CD4-positive, alpha-beta T cell treated with Interferon gamma for 1 hour (primary cell): ENCODE data around the gene SLC35F1.
"Not testable (repeated sequence)": the region's sequence is repeated elsewhere in the genome, so short reads cannot be mapped to it uniquely, and the experiment has no call there.

ENCODE experiments used
- DNase-seq: peaks from one replicate; pipeline ENCODE4 v3.0.0-alpha.2; 2020

Gene SLC35F1

GRCh38 chr6:117906958-117907600 is at the start of gene SLC35F1:
Gene SLC35F1, plus strand, starts transcription at chr6:117907264.
- DNase-seq = no peak

- DNase-seq = not testable (repeated sequence)
Measured at GRCh38 chr6:117858601-117859000, 48.5 kb upstream of the SLC35F1 start.

DNA sequence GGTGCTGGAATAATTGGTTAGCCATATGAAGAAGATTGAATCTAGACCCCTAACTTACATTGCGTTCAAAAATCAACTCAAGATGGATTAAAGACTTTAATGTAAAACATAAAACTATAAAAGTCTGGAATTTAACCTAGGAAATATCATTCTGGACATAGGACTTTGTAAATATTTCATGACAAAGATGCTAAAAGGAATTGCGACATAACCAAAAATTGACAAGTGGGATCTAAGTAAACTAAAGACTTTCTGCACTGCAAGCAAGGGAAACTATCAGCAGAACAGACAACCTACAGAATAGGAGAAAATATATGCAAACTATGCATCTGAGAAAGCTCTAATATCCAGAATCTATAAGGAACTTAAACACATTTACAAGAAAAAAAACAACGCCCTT is 45.5 kb upstream of the SLC35F1 start:
- DNase-seq = no peak

DNA sequence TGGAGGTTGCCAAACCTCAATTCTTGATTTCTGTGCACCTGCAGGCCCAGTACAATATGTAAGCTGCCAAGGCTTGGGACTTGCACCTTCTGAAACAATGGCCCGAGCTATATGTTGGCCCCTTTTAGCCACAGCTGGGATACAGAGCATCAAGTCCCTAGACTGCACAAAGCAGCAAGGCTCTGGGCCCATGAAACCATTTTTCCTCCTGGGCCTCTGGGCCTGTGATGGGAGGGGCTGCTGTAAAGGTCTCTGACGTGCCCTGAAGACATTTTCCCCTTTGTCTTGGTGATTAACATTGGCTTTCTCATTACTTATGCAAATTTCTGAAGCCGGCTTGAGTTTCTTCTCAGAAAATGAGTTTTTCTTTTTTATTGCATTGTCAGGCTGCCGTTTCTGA is 40.5 kb upstream of the SLC35F1 start:
- DNase-seq = no peak

DNA sequence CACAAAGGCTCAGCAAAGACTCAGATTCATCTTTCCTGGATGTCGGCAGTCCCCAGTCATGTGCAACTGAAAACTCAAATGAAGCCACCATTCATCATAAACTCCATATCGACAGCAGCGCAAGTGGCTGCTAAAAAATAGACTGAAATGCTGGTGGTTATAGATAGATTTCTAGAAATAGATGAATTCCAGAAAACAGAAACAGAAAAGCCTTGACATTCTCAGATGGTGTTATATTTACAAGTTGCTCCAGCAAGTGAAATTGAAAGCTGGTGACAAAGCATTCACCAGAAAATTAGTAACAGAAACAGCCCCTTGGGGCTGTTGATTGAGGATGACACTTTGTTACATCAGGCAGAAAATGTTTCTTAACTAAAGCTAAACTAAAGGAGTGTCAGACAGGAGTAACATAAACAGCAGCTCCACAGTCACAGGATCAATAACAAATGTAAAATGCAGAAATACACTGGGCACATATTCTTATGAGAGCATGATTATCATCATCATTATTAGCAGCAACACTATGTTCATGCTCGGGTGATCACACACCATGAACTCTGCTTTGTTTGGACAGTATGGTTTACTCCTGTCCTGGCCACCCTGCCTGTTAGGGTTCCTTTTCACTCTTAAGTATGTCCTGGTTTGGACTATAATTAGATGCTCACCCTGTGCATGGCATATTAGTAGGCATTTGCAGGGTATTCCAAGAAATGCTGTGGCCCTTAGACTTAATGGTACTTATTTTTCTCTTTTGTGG is 36.4 kb upstream of the SLC35F1 start:
- DNase-seq = no peak

- DNase-seq = no peak
Measured at GRCh38 chr6:117880824-117881223, 26.2 kb upstream of the SLC35F1 start.

DNA sequence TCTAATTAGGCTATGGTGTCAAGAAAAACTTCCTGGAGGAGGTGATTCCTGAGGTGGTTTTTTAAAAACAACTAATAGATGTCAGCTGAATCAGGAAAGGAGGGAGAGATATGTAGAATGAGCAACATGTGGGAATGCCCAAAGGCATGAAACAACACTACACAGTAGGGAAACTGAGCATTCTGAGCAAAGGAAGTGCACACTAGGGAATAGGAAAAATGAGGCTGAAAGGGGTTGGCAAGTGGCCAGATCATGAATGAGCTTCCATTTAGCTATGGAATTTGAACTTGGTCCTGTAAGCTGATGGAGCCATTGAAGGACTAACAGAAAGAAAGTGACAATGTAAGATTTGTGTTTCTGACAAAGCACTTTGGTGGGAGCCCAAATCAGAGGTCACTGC is 16.9 kb upstream of the SLC35F1 start:
- no peak for DNase-seq

DNA sequence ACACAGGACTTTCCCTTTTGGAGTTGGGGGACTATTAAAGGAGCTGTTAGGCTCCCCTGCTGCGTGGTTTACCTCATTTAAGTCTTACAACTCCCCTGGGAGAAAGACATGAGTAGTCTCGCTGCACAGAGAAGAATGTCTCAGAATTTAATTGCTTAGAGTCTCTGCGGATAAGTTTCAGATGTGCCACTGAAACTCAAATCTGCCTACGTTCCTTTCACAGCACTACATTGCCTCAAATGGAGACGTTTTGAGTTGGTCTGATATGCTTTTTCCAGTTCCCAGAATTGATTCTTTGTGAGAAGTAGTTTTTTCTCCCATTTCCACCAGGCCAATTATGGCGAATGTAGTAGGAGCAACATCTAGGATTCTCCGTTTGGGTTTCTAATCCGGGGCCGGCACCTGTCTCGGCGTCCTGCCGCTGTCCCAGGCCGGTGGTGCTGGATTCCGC is 532 bp upstream of the SLC35F1 start:
- no peak for DNase-seq

DNA sequence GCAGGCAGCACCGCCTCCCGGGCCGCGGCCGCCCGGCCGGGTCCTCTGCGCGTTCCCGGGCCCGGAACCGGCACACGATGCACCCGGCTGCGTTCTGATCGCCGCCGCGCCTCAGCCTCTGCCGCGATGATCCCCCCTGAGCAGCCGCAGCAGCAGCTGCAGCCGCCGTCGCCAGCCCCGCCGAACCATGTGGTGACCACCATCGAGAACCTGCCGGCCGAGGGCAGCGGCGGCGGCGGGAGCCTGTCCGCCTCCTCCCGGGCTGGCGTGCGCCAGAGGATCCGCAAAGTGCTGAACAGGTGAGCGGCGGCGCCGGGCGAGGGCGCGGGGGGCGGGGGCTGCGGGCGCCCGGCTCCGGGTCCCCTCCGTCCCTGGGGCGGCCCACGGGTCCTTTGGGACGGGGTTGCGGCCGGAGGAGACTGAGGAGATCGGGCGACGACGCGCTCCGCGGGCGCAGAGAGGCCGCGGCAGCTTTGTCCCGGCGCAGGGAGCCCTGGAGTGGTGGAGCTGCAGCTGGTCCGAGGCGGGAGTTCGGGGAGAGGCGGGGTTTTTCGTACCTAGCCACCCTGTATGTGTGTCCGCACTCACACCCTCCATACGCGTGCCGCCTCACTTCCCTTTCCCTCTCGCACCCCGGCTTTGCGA is 659 bp downstream of the SLC35F1 start:
- no peak for DNase-seq

GRCh38 chr6:117908246-117909068 is 1.4 kb downstream of the SLC35F1 start:
- DNase-seq = no peak

- no peak for DNase-seq
Measured at GRCh38 chr6:117909638-117910037, 2.6 kb downstream of the SLC35F1 start.

- DNase-seq = no peak
Measured at GRCh38 chr6:117910549-117910948, 3.5 kb downstream of the SLC35F1 start.

GRCh38 chr6:117911150-117911549 is 4.1 kb downstream of the SLC35F1 start:
- DNase-seq = no peak

DNA sequence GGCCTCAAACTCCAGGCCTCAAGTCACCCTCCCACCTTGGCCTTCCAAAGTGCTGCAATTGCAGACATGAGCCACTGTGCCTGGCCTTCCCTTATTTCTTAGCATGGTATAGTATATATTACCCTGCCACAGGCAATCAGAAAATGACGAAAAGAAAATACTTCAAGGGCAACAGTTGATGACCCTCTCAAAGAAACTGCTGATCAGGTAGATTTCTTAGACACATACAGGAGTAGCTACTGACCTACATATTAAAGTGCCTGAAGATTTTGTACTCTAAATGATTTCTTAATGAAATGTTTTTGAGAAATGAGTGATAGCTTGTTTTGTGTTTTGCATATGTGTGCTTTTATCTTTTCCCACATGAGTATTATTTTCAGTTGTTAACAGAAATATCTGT is 4.6 kb downstream of the SLC35F1 start:
- DNase-seq = no peak

DNA sequence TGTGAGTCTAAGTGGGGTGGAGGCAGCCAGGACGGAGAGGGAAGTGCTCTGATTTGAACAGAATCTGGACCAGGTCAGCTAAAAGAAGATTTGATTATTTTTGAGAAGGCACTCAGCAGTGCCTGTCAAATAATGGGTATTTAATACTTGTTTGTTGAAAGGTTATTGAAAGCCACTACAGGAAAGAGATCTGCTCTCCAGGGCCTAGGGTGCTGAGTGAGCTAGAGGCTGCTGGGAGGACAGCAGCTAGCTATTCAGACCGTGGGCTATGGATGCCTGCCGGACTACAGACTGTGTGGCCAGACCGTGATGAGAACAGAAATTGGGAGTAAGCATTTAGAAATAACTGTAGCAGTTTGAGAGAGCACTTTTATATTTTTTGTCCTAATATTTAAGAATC is 8.8 kb downstream of the SLC35F1 start:
- no peak for DNase-seq

- no peak for DNase-seq
Measured at GRCh38 chr6:117916483-117916882, 9.4 kb downstream of the SLC35F1 start.

DNA sequence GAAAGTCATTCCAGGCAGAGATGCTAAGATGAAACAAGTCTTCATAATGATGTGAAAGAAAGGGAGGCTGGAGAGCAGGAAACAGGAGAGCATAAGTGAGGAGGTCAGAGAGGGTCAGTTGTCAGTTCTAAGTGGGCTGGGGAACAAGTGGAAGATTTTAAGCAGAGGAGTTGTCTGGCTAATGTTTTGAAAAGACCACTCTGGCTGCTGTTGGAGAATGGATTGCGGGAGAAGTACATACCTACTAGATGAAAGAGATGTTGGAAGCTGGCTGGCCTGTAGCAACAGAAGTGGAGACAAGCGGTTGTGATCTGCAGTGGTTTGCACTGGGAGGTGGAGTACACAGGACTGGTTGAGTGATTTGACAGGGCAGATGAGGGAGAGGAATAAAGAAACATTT is 10.1 kb downstream of the SLC35F1 start:
- DNase-seq = no peak

DNA sequence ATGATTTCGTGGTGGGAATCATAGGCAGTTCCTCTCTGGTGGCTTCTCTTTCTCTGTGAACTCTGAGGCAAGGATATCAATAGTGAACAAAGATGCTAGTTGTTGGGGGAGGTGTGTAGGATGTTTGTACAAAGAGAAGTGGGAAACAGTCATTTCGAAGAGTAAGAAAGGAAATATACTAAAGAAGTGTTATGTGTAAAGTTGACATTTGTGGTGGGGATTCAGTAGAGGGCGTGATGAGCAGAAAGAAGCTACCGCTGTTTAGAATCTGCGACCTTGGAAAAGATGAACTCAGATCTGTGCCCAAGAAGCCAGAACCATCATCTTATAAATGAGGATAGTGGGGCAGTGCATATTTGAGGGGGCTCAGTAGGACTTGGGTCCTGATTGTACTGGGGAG is 11.4 kb downstream of the SLC35F1 start:
- DNase-seq = no peak

DNA sequence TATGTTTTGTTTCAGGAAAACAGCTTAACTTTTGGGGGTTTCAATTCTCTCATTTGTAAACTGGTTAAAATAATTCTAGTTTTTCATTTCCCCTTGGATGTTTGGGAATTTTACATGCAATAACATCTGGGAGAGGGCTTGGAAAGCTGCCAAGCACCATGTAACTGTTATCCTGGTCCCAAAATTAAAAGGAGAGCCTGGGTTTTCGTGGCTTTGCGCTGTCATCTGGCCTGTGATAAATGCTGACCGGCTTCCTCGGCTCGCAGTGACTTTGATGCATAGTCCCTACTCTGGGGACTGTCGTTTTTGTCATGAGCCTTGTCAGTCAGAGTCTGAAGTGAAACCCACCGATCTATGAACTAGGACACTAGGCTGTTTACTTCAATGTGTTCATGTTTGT is 12.2 kb downstream of the SLC35F1 start:
- no peak for DNase-seq

DNA sequence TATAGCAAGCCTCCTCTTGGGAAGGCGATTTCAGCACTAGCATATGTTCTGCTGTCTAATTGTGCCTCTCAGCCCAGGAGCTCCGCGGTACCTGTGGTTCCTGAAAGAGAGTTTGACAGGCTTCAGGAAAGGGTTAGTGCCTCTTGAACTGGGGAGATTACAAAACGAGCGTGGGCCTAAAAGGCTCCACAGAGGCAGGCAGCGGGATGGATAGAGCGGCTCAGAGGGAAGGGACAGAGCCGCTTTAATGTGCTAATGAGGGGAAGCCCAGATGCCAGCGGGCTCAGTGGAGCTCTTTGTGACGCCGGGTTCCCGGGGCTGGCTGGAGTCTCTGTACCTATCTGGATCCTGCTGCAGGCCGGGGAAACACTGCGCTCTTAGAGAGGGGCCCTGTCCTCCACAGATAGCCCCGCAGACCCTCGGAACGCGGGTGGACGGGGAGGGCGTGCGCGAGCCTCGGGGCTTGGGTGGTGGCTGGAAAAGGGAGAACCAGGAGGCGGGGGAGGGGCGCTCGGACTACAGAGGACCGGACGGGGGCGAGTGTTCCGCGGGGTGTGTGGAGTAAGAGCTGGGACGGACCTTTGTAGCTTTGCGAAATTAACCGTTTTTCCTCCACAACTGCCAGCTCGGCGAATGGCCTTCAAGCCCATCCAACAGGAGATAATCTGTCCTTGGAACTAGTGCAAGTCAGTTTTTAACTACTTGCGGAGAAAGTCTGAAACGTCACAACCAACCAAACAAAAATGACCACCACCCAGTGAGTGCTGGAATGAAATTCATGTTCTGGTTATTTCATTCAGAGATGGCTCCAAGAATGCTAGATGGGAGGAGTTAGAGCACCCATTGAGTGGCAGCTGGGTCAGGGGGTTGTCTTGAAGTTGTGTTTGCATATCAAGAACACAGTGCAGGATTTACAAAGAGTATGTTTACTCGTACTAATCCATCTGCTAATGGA is 13.0 kb downstream of the SLC35F1 start:
- DNase-seq = no peak

DNA sequence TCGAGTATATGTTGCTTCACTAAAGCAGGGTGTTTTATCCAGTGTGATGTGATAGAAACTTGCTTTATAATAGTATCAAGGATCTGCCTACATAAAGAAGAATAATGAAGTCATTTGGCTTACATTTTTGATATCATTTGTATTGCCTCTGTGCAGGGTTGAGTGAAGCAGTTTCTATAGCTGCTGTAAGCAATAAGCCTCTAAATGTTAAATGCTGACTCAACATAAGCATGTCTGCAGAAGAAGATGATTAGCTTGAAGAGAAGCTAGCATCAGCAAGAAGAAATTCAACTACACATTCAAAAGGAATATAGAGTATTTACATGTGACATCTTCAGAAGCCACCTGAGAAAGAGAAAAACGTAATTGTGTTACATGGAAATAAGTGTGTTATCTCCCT is 17.6 kb downstream of the SLC35F1 start:
- no peak for DNase-seq

- DNase-seq = no peak
Measured at GRCh38 chr6:117927866-117928265, 20.8 kb downstream of the SLC35F1 start.
